ENCODE measurements around the gene STXBP5. TPM values are rescaled to one million over a fixed set of nuclear protein-coding genes. Genes with fewer than 3 reads are reported as not detected.

Gene STXBP5
- total RNA-seq, 1 experiment from 2014 or later: 17.9 TPM

GRCh38 chr6:147430811-147431210, 226.6 kb downstream of the STXBP5 start:
- ChIA-PET POLR2A (no interaction called here), CTCF (no interaction called here)
- H3K27me3 Mint-ChIP-seq (ENCODE audit: insufficient read depth, unreplicated experiment): peaks cover 15% of the 10 kb centered on the region
- intact Hi-C loops (cut with micrococcal nuclease; ENCODE audit: unreplicated experiment): no loop called here
- no peak overlapping the region for H3K4me3 Mint-ChIP-seq (ENCODE audit: unreplicated experiment)
- H3K27ac Mint-ChIP-seq (ENCODE audit: unreplicated experiment): no peak overlapping the region
- H3K4me1 Mint-ChIP-seq (ENCODE audit: low read depth, unreplicated experiment): no peaks in the 10 kb centered on the region
- H3K9me3 Mint-ChIP-seq (ENCODE audit: unreplicated experiment): no peaks in the 10 kb centered on the region
- Histone ChIP-seq H3K9me3 (no peaks in the 10 kb centered on the region), H3K4me3 (ENCODE audit: low read depth, low read length) (no peak overlapping the region), H3K4me1 (no peaks in the 10 kb centered on the region), H3K27me3 (replicated peaks; ENCODE audit: control insufficient read depth, insufficient read depth, low read length) (no peaks in the 10 kb centered on the region), H3K36me3 (ENCODE audit: control insufficient read depth, insufficient read depth, low read length) (no peaks in the 10 kb centered on the region)
- no peak for TF ChIP-seq CTCF (IDR thresholded peaks at IDR 0.05; ENCODE audit: insufficient read depth in 1 of 2, low read depth in 1 of 2, low read length in 1 of 2, severe bottlenecking in 1 of 2, unreplicated experiment in 1 of 2)
- no peaks in the 10 kb centered on the region for H3K36me3 Mint-ChIP-seq (ENCODE audit: insufficient read depth, unreplicated experiment)
- BruUV-seq (replicated peaks): no TSS peak
- no peak for DNase-seq

- intact Hi-C loops (cut with micrococcal nuclease; ENCODE audit: unreplicated experiment): no loop called here
- Mint-ChIP-seq H3K27me3 (ENCODE audit: insufficient read depth, unreplicated experiment) (peaks cover 14% of the 10 kb centered on the region), H3K4me3 (ENCODE audit: unreplicated experiment) (no peak overlapping the region), H3K27ac (ENCODE audit: unreplicated experiment) (no peak overlapping the region), H3K4me1 (ENCODE audit: low read depth, unreplicated experiment) (no peaks in the 10 kb centered on the region), H3K9me3 (ENCODE audit: unreplicated experiment) (no peaks in the 10 kb centered on the region), H3K36me3 (ENCODE audit: insufficient read depth, unreplicated experiment) (no peaks in the 10 kb centered on the region)
- no peak overlapping the region for H3K4me3 ChIP-seq (ENCODE audit: low read depth, low read length)
- H3K9me3 ChIP-seq: no peaks in the 10 kb centered on the region
- no peaks in the 10 kb centered on the region for H3K36me3 ChIP-seq (ENCODE audit: control insufficient read depth, insufficient read depth, low read length)
- no peak for TF ChIP-seq CTCF (IDR thresholded peaks at IDR 0.05; ENCODE audit: insufficient read depth in 1 of 2, low read depth in 1 of 2, low read length in 1 of 2, severe bottlenecking in 1 of 2, unreplicated experiment in 1 of 2)
- H3K4me1 ChIP-seq: no peaks in the 10 kb centered on the region
- H3K27me3 ChIP-seq (replicated peaks; ENCODE audit: control insufficient read depth, insufficient read depth, low read length): no peaks in the 10 kb centered on the region
- DNase-seq: no peak
- ChIA-PET CTCF (no interaction called here), POLR2A (no interaction called here)
- BruUV-seq (replicated peaks): no TSS peak
Measured at GRCh38 chr6:147434076-147434475, 229.9 kb downstream of the STXBP5 start.

GRCh38 chr6:147434516-147434915, 230.3 kb downstream of the STXBP5 start:
- no peaks in the 10 kb centered on the region for H3K9me3 Mint-ChIP-seq (ENCODE audit: unreplicated experiment)

More at GRCh38 chr6:147434516-147434915, 230.3 kb downstream of the STXBP5 start:
- no peak for TF ChIP-seq CTCF (IDR thresholded peaks at IDR 0.05; ENCODE audit: insufficient read depth in 1 of 2, low read depth in 1 of 2, low read length in 1 of 2, severe bottlenecking in 1 of 2, unreplicated experiment in 1 of 2)
- Histone ChIP-seq H3K36me3 (ENCODE audit: control insufficient read depth, insufficient read depth, low read length) (no peaks in the 10 kb centered on the region), H3K4me3 (ENCODE audit: low read depth, low read length) (no peak overlapping the region), H3K27me3 (replicated peaks; ENCODE audit: control insufficient read depth, insufficient read depth, low read length) (no peaks in the 10 kb centered on the region), H3K9me3 (no peaks in the 10 kb centered on the region), H3K4me1 (no peaks in the 10 kb centered on the region)
- H3K27me3 Mint-ChIP-seq (ENCODE audit: insufficient read depth, unreplicated experiment): peaks cover 14% of the 10 kb centered on the region
- ChIA-PET POLR2A (no interaction called here), CTCF (no interaction called here)
- no peak overlapping the region for H3K4me3 Mint-ChIP-seq (ENCODE audit: unreplicated experiment)
- intact Hi-C loops (cut with micrococcal nuclease; ENCODE audit: unreplicated experiment): no loop called here
- BruUV-seq (replicated peaks): no TSS peak
- H3K27ac Mint-ChIP-seq (ENCODE audit: unreplicated experiment): no peak overlapping the region
- no peaks in the 10 kb centered on the region for H3K36me3 Mint-ChIP-seq (ENCODE audit: insufficient read depth, unreplicated experiment)
- no peak for DNase-seq
- no peaks in the 10 kb centered on the region for H3K4me1 Mint-ChIP-seq (ENCODE audit: low read depth, unreplicated experiment)

Measured in Caco-2 (cell line).